Measurements from ENCODE around the gene MAFG.

MAFG gene

DNA sequence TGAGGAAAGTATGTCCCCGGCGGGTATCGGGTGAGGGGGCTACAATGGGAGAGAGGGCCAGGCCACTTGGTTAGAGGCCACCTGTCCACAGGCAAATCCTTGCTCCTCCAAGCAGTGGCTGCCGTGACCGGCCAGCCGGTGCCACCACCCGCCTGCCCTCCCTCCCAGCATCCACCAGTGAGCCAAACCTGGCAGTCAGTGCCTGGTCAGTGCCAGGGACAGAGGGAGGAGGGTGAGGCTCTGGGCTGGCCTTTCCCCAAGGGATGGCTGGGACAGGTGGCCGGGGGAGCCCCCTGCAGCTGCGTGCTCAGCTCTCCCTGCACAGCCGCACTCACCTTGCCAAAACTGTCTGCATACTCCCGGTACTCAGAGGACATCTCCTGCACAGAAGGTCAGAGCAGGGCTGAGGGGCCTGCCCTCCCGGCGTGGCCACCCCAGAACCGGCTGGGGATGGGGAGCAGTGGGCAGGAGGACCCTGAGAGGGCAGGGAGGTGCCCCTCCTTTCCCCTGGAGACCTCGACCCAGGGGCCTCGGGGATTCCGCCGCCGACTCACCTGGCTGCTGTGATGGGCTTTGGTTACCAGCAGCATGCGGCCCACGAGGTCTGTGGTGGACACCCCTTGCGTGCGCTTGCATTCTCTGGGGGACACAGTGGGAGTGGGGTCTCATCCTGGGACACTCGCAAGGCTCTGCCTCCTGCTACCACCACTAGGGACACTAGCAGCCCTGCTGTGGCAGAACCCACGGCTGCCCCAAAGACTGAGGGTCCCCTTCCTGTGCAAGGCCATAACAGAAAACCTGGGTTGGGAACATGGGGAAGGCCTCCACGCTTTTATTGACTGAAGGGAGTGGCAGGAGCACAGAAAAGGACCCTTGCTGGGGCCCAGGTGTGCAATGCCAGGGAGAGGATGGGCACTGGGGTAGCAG, 20.1 kb downstream of the MAFG start:
- FAIRE-seq: no peak

DNA sequence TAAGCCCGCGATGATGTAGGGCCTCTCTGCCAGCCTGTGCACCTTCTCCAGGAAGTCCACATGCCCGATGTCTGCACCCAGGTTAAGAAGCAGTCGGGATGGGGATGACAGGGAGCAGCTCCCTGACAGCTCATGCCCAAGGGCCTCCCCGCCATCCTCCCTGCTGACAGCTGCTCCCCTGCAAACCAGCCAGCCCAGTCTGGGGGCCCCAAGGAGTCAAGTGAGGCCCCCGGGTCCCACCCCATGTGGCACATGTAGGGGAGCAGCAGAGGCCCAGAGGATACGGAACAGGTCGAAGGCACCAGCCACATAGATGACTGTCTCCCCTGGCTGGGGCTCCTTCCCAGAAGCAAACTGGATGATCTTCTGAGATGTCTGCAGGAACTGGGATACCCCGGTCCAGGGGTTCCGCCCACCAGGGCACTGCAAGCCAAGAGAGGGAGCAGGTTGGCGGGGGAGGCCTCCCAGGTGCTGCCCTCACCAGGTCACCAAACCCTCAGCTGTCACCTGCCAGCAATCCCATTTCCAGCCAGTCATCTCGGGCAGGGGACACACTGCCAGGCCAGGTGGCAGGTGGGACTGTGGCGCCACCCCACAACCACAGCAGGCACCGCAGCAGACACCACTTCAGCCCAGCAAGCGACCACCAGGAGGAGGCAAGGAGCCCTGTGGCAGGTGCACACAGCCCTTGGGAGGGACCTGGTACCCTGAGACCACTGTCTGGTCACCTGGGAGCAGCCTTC, 20.9 kb downstream of the MAFG start:
- FAIRE-seq: no peak

DNA sequence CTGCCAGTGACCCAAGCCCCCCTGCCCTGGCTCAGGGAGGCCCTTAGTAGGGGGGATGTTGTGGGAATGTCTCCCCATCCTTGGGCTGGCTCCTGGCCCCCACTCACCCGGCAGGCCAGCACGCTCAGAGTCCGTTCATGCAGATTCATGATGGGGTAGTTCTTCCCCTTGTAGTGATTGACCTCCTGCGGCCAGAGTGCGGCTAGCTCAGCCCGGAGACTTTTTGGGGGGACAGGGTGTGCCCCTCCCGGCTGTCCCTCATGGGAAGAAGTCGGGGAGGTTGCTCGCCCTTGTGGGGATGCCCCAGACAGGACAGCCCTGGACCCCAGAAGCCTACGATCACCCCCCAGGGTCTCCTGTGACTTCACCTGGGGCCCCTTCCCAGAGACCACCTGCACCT, 21.5 kb downstream of the MAFG start:
- no peak for FAIRE-seq

DNA sequence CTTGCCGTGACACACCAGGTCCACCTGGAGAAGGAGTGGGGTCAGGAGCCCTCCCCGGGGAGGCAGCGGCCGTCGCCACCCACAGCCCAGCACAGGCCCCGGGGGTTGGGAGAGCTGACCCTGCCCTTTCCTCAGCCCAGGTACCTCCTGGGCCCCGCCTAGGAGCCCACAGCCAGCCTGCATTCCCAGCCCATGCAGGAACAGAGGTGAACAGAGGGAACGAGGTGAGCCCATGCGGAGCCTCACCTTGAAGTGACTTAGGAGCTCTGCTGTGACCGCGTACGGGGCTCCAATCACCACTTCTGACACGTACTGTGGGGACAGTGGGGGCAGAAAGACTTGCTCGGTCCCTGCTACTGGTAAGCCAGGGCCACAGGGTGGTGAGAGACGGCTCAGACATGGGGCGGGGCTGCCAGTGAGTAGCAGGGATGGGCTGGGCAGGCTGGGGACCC, 22.1 kb downstream of the MAFG start:
- no peak for FAIRE-seq

DNA sequence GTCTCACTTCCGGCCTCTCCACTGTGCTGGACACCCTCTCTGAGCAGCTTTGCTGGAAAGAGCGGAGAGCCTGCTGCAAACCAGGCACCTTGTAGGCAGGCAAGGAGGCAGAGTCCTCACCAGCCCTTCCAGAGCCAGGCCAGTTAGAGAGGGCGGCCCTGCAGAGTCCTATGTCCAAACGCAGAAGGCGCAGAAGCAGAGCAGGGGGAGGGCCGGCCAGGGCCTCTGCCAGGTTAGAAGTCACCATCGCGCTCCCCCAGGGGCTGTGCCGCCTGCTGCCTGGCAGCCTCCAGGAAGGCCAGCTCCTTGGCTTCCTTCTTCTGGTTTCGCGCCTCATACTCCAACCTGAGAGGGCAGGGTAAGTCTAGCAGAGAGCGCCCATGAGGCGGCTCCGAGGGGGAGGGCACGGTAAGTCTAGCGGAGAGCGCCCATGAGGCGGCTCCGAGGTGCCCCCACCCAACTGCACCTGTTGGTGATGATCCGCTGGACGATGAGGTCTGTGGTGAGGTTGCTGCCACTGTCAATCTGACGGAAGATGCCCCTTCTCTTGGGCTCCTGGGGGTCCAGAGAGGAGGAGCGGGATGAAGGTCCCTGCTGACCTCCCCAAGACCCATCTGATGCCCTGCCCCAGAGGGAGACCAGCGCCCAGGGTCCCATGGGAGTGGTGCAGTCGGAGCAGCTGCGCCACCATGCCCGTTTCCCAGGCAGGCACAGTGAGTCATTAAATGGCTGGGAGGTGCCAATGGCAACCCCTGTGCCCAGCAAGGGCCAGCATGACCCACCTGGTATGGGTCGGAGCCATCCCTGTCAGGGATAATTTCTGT, 22.7 kb downstream of the MAFG start:
- FAIRE-seq: no peak

DNA sequence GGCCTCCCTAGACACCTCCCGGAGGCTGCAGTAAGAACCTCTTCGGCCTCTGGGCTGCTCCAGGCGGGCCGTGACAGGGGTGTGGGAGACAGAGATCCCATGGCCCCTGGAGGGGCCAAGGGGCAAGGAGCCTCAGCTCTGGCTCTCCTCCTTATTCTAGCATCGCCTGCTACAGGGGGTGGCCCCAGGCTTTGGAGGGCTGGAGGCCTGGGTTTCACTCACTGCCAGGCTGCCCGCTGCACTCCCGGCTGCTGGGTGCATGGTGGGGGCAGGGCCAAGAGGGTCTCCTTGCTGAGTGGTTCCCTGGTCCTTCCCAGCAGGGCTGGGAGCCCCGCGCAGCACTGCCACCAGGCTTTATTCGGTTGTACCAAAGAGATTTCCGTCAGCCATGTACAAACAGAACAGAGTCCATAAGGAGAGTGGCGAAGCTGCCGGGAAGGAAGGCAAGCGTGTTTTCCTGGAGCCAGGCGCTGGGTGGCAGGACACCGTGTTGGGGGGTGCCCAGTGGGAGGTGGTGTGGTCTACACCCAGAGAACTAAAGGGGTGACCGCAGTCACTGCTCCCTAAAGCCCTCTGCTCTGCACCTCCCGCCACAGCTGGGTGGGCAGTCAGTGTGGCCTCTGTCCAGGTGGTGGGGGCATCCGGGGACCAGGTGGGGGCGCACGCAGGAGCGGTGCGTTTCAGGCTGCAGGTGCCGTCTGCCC, 23.5 kb downstream of the MAFG start:
- FAIRE-seq: no peak

GRCh38 chr17:81903415-81903831, 24.1 kb downstream of the MAFG start:
- FAIRE-seq: no peak

GRCh38 chr17:81902653-81903414, 24.7 kb downstream of the MAFG start:
- FAIRE-seq: no peak

- FAIRE-seq: no peak
These were observed 25.4 kb downstream of the MAFG start, which contains the start of gene NPB for GRCh38 chr17:81902023-81902652. TSS of gene NPB (plus strand) at chr17:81902238. CDS start at chr17:81902278, 40 bp downstream.

- FAIRE-seq: no peak
These were observed 26.1 kb downstream of the MAFG start for GRCh38 chr17:81901167-81902022.

- no peak for FAIRE-seq
These were observed 27.2 kb downstream of the MAFG start for GRCh38 chr17:81900181-81900820.

DNA sequence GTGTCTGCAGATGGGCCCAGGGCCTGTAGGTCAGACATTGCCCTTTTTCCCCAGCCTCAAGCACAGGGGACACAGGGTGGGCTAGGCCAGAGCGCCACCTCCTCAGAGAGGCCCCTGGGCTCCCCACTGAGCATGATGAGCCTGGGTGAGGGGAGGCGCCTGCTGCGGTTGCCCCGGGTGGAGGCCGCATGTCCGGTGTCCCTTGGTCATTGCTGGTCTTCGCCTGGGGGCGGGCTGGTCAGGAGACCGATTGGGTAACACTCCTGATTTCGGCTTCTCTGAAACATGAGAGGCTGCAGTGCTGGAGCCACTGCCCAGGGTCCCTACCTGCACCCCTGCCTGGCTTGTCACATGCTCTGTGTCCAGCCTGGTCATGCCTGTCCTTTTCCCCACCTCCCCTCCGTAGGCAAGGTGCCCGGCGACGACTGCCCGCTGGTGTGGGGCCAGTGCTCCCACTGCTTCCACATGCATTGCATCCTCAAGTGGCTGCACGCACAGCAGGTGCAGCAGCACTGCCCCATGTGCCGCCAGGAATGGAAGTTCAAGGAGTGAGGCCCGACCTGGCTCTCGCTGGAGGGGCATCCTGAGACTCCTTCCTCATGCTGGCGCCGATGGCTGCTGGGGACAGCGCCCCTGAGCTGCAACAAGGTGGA, 27.9 kb downstream of the MAFG start:
- no peak for FAIRE-seq

GRCh38 chr17:81898885-81899284, 28.6 kb downstream of the MAFG start:
- FAIRE-seq: no peak

DNA sequence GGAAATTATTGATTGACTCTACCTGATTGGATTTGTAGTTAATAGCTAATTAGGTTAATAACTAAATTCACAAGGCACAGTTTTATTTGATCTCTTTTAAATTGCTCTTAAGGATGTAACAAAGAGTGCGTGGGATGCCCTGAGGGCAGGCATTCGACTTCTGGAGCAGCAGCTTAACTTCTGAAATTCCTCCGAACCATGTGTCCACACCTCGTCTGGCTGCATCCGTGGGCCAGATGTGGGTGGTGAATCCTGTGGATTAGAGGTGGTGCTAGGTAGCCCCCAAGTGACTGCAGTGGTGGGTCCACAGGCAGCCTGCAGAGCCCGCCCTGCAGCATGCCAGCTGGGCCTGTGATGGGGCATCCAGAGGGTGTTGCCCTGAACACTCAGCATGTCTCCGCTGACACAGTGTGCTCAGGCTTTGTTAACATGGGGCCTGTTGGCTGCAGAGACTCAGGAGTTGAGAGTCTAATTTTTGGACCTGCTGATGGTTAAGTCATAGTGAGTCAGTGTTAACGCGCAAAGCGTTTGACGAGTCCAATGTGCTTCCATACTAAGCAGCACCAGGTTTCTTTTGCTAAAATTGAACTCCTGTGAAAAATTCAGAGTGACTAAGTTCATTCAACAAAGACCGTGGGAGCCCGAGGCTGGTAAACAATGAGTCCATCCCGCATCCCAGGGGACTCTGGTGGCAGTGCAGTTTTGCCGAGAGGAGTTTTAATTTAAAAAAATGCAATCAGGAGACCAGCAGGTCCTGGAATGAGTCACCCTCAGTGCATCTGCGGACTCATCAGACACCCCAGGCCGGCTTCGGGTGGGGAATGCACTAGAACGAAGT, 29.3 kb downstream of the MAFG start:
- no peak for FAIRE-seq

- FAIRE-seq: no peak
These were observed 32.1 kb downstream of the MAFG start for GRCh38 chr17:81895400-81895799.

DNA sequence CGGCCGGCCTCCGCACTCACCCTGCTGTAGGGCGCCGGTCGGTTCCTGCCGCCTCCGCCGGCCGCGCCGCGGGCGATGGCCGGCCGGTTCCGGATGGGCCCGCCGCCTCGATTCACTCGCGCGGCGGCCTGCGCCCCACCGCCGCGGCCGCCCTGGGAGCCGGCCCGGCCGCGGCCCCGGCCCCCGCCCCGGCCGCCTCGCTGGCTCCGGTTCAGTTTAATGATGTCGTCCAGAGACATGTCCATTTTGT, 36.3 kb downstream of the MAFG start:
- FAIRE-seq: no peak

- no peak for FAIRE-seq
These were observed 36.9 kb downstream of the MAFG start for GRCh38 chr17:81890447-81891302.
